ENCODE measurements around the gene SPATS2.
A peak's percentile ranks its signal among the peaks of the same experiment; 100 is the strongest.

Gene SPATS2

GRCh38 chr12:49334681-49335080 is 32.6 kb upstream of the SPATS2 start:
- Histone ChIP-seq H3K4me3 (ENCODE audit: low read depth, low read length) (no peak overlapping the region), H3K27me3 (replicated peaks) (peaks cover 35% of the 10 kb centered on the region), H3K36me3 (replicated peaks) (no peaks in the 10 kb centered on the region), H3K27ac (no peak overlapping the region)
- in situ Hi-C loops (cut with HindIII; ENCODE audit: low pct_ligation_motif_present, low sequenced_read_pairs) = no loop called here
- no peak for DNase-seq
- TF ChIP-seq CTCF (IDR thresholded peaks at IDR 0.05; ENCODE audit: low read depth, low read length, missing control alignments) = no peak

GRCh38 chr12:49335118-49335954 is 31.9 kb upstream of the SPATS2 start:
- no peak for DNase-seq
- TF ChIP-seq CTCF (IDR thresholded peaks at IDR 0.05; ENCODE audit: low read depth, low read length, missing control alignments) = no peak
- H3K36me3 ChIP-seq (replicated peaks) = no peaks in the 10 kb centered on the region
- peaks cover 35% of the 10 kb centered on the region for H3K27me3 ChIP-seq (replicated peaks)
- no peak overlapping the region for H3K27ac ChIP-seq
- no peak overlapping the region for H3K4me3 ChIP-seq (ENCODE audit: low read depth, low read length)
- in situ Hi-C loops (cut with HindIII; ENCODE audit: low pct_ligation_motif_present, low sequenced_read_pairs) = no loop called here

GRCh38 chr12:49335955-49336644 is 31.2 kb upstream of the SPATS2 start:
- Histone ChIP-seq H3K27me3 (replicated peaks) (peaks cover 35% of the 10 kb centered on the region), H3K27ac (no peak overlapping the region), H3K4me3 (ENCODE audit: low read depth, low read length) (no peak overlapping the region), H3K36me3 (replicated peaks) (no peaks in the 10 kb centered on the region)
- TF ChIP-seq CTCF (IDR thresholded peaks at IDR 0.05; ENCODE audit: low read depth, low read length, missing control alignments) = no peak
- in situ Hi-C loops (cut with HindIII; ENCODE audit: low pct_ligation_motif_present, low sequenced_read_pairs) = no loop called here
- no peak for DNase-seq

- peak; percentile 83 for TF ChIP-seq CTCF (IDR thresholded peaks at IDR 0.05; ENCODE audit: low read depth, low read length, missing control alignments)
- H3K4me3 ChIP-seq (ENCODE audit: low read depth, low read length) = peak within 1 kb of the TSS; percentile 37
- no peak within 1 kb of the TSS for H3K27ac ChIP-seq
- no peaks in the 10 kb centered on the region for H3K36me3 ChIP-seq (replicated peaks)
- DNase-seq = peak; percentile 57
- in situ Hi-C loops (cut with HindIII; ENCODE audit: low pct_ligation_motif_present, low sequenced_read_pairs) = no loop called here
- H3K27me3 ChIP-seq (replicated peaks) = peaks cover 40% of the 10 kb centered on the region
Observed at GRCh38 chr12:49336645-49337584, 30.3 kb upstream of the SPATS2 start, which contains the start of gene C1QL4. Gene C1QL4, minus strand, starts transcription at chr12:49337188. Its CDS starts 711 bp downstream, at chr12:49336477.

GRCh38 chr12:49338830-49339463 is 28.3 kb upstream of the SPATS2 start:
- in situ Hi-C loops (cut with HindIII; ENCODE audit: low pct_ligation_motif_present, low sequenced_read_pairs) = no loop called here

More at GRCh38 chr12:49338830-49339463, 28.3 kb upstream of the SPATS2 start:
- peaks cover 38% of the 10 kb centered on the region for H3K27me3 ChIP-seq (replicated peaks)
- no peak overlapping the region for H3K4me3 ChIP-seq (ENCODE audit: low read depth, low read length)
- no peak for TF ChIP-seq CTCF (IDR thresholded peaks at IDR 0.05; ENCODE audit: low read depth, low read length, missing control alignments)
- no peak overlapping the region for H3K27ac ChIP-seq
- H3K36me3 ChIP-seq (replicated peaks) = no peaks in the 10 kb centered on the region
- DNase-seq = no peak

All from brain microvascular endothelial cell (primary cell).